ENCODE results near the gene POPDC2. TPM values are rescaled to one million over a fixed set of nuclear protein-coding genes. Genes with fewer than 3 reads are reported as not detected.

Gene POPDC2
- total and polyA plus RNA-seq, 10 of the 15 experiments (the other 5 are each of a cell fraction or from before 2014, with no cell fraction given): 1.8 to 12.7 (median 3.5) TPM

GRCh38 chr3:119683421-119683820 is 23.0 kb upstream of the POPDC2 start:
- Histone ChIP-seq H3K4me1 (ENCODE audit: control insufficient read depth, insufficient read depth, low read length) (peaks cover 3% of the 10 kb centered on the region; the same call in 1 of the 2 replicates), H3K4me2 (ENCODE audit: control insufficient read depth, insufficient read depth) (no peak overlapping the region), H3K9me3 (replicated peaks; ENCODE audit: control insufficient read depth, insufficient read depth, low read length) (no peaks in the 10 kb centered on the region; the same call in 2 of the 3 replicates), H3K4me3 (no peak overlapping the region), H2AFZ (ENCODE audit: control insufficient read depth, low read depth, low read length) (no peak overlapping the region), H3K36me3 (ENCODE audit: control insufficient read depth in 2 of 2, insufficient read depth in 2 of 2, low read length in 1 of 2) (no peaks in the 10 kb centered on the region), H3K27ac (ENCODE audit: control insufficient read depth, insufficient read depth) (no peak overlapping the region), H3K27me3 (replicated peaks in 1 of 2; ENCODE audit: control insufficient read depth in 2 of 2, insufficient read depth in 2 of 2, low read length in 1 of 2) (no peaks in the 10 kb centered on the region), H3K79me2 (ENCODE audit: control insufficient read depth, insufficient read depth, low read length) (no peaks in the 10 kb centered on the region), H4K20me1 (ENCODE audit: control insufficient read depth, insufficient read depth) (no peaks in the 10 kb centered on the region), H3K9ac (ENCODE audit: control insufficient read depth, insufficient read depth, low read length) (no peak overlapping the region)
- ATAC-seq (no peak), DNase-seq (ENCODE audit: low read depth, low spot score) (no peak), FAIRE-seq (no peak)
- RAD21 ChIA-PET (ENCODE audit: unreplicated experiment): interaction anchor here (1.2 to 7.7 kb wide), 3 partner anchors 63 to 734 kb away, joined by 3 to 158 read pairs (median 3); no protein-coding TSS in a partner anchor
- in situ Hi-C loops (cut with MboI): loop anchor here (10.0 to 25.0 kb wide), 2 partner anchors 396 to 539 kb away; partner anchors contain the start of genes ARHGAP31 and TEX55
- POLR2A ChIA-PET: no interaction called here
- no TSS peak for BruUV-seq (replicated peaks)
- CTCF ChIA-PET: interaction anchor here (1.2 to 12.2 kb wide), 6 partner anchors 11 to 799 kb away, joined by 5 to 296 read pairs (median 68); partner anchors contain the start of genes B4GALT4, CD80 and TIMMDC1
- intact Hi-C loops (cut with micrococcal nuclease; ENCODE audit: unreplicated experiment): no loop called here
- WGBS (ENCODE audit: insufficient coverage, insufficient replicate concordance, low lambda C conversion rate, missing lambda C conversion rate): 0% methylated on average over 1 of the region's 1 CpG
- SMC1A ChIA-PET (ENCODE audit: uncharacterized antibody, unreplicated experiment): interaction anchor here (0.9 to 14.0 kb wide), 8 partner anchors 10 to 800 kb away, joined by 3 to 329 read pairs (median 43); partner anchors contain the start of genes CD80 and TMEM39A
- TF ChIP-seq IRF4 (IDR thresholded peaks at IDR 0.05; ENCODE audit: low read depth, low read length): no peak
- TF ChIP-seq MLLT1 (IDR thresholded peaks at IDR 0.05): no peak
- no peak for TF ChIP-seq TARDBP (IDR thresholded peaks at IDR 0.05; ENCODE audit: borderline replicate concordance)
- no peak for TF ChIP-seq TBL1XR1 (IDR thresholded peaks at IDR 0.05; ENCODE audit: low read depth, low read length)
- no peak for TF ChIP-seq SIN3A (IDR thresholded peaks at IDR 0.05; ENCODE audit: low read depth, low read length)
- TF ChIP-seq GABPA (IDR thresholded peaks at IDR 0.05; ENCODE audit: low read depth): no peak
- no peak for TF ChIP-seq CREM (IDR thresholded peaks at IDR 0.05; ENCODE audit: low read depth)
- TF ChIP-seq, protein P1, sequence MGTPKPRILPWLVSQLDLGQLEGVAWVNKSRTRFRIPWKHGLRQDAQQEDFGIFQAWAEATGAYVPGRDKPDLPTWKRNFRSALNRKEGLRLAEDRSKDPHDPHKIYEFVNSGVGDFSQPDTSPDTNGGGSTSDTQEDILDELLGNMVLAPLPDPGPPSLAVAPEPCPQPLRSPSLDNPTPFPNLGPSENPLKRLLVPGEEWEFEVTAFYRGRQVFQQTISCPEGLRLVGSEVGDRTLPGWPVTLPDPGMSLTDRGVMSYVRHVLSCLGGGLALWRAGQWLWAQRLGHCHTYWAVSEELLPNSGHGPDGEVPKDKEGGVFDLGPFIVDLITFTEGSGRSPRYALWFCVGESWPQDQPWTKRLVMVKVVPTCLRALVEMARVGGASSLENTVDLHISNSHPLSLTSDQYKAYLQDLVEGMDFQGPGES (IDR thresholded peaks at IDR 0.05): no peak
- no peak for TF ChIP-seq SP1 (IDR thresholded peaks at IDR 0.05; ENCODE audit: low read depth, low read length)
- TF ChIP-seq BCLAF1 (IDR thresholded peaks at IDR 0.05): no peak
- no peak for TF ChIP-seq RELB (IDR thresholded peaks at IDR 0.05; ENCODE audit: low read depth)
- no peak for TF ChIP-seq NFYA (IDR thresholded peaks at IDR 0.05; ENCODE audit: borderline replicate concordance, low read depth, low read length)
- TF ChIP-seq, protein P2, sequence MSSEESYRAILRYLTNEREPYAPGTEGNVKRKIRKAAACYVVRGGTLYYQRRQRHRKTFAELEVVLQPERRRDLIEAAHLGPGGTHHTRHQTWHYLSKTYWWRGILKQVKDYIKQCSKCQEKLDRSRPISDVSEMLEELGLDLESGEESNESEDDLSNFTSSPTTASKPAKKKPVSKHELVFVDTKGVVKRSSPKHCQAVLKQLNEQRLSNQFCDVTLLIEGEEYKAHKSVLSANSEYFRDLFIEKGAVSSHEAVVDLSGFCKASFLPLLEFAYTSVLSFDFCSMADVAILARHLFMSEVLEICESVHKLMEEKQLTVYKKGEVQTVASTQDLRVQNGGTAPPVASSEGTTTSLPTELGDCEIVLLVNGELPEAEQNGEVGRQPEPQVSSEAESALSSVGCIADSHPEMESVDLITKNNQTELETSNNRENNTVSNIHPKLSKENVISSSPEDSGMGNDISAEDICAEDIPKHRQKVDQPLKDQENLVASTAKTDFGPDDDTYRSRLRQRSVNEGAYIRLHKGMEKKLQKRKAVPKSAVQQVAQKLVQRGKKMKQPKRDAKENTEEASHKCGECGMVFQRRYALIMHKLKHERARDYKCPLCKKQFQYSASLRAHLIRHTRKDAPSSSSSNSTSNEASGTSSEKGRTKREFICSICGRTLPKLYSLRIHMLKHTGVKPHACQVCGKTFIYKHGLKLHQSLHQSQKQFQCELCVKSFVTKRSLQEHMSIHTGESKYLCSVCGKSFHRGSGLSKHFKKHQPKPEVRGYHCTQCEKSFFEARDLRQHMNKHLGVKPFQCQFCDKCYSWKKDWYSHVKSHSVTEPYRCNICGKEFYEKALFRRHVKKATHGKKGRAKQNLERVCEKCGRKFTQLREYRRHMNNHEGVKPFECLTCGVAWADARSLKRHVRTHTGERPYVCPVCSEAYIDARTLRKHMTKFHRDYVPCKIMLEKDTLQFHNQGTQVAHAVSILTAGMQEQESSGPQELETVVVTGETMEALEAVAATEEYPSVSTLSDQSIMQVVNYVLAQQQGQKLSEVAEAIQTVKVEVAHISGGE (CRISPR knock-in tag; IDR thresholded peaks at IDR 0.05): no peak
- TF ChIP-seq BRCA1 (IDR thresholded peaks at IDR 0.05; ENCODE audit: low read depth, low read length): no peak
